ENCODE measurements around the gene MARCHF10.

MARCHF10 gene

GRCh38 chr17:62804025-62804424 is 4.1 kb downstream of the MARCHF10 start:
- 93 to 95% methylated on average over 12 of the region's 12 CpGs for WGBS, 2 experiments
- H3K9me3 ChIP-seq (ENCODE audit: control insufficient read depth, low read length), result no peaks in the 10 kb centered on the region
- H3K4me1 ChIP-seq (ENCODE audit: control insufficient read depth, insufficient read depth, low read length), result peaks cover 11% of the 10 kb centered on the region
- no peaks in the 10 kb centered on the region for H3K36me3 ChIP-seq (ENCODE audit: control insufficient read depth, insufficient read depth, low read length)
- no peaks in the 10 kb centered on the region for H3K27me3 ChIP-seq (ENCODE audit: control insufficient read depth, insufficient read depth, low read length, poor library complexity, severe bottlenecking)
- no peak overlapping the region for H3K27ac ChIP-seq (ENCODE audit: insufficient read depth, low read depth, low read length, poor library complexity, severe bottlenecking)
- no peak overlapping the region for H3K4me3 ChIP-seq (ENCODE audit: insufficient read depth, low read depth, low read length)

DNA sequence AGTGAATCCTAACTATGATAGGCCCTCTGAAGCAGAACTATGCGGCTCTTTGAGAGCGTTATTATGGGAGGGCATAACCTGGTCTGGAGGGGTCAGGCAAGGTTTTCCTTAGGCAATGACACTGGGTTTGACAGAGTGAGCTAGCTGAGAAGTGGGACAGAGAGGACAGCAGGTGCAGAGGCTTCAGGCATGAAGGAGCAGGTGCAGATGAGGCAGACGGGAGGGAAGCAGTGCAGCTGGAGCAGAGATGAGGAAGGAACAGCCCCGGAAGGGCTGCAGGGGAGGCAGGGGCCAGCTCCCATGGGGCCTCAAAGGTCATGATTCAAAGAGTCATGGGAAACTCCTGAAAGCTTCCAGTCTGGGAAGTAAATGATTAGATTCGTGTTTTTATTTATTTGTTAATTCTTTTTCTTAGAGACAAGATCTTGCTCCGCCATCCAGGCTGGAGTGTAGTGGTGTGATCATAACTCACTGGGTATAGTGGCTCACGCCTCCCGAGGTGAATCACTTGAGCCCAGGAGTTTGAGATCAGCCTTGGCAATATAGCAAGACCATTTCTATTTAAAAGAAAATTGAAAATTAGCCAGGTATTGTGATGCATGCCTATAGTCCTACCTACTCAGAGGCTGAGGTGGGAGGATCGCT is 5.4 kb downstream of the MARCHF10 start:
- Histone ChIP-seq H3K4me3 (ENCODE audit: insufficient read depth, low read depth, low read length) (no peak overlapping the region), H3K27ac (ENCODE audit: insufficient read depth, low read depth, low read length, poor library complexity, severe bottlenecking) (no peak overlapping the region), H3K9me3 (ENCODE audit: control insufficient read depth, low read length) (no peaks in the 10 kb centered on the region), H3K36me3 (ENCODE audit: control insufficient read depth, insufficient read depth, low read length) (no peaks in the 10 kb centered on the region), H3K27me3 (ENCODE audit: control insufficient read depth, insufficient read depth, low read length, poor library complexity, severe bottlenecking) (no peaks in the 10 kb centered on the region), H3K4me1 (ENCODE audit: control insufficient read depth, insufficient read depth, low read length) (peaks cover 11% of the 10 kb centered on the region)
- WGBS, 2 experiments, result 90% methylated on average over 9 of the region's 9 CpGs

GRCh38 chr17:62801553-62802114 is 6.5 kb downstream of the MARCHF10 start:
- Histone ChIP-seq H3K4me3 (ENCODE audit: insufficient read depth, low read depth, low read length) (no peak overlapping the region), H3K27ac (ENCODE audit: insufficient read depth, low read depth, low read length, poor library complexity, severe bottlenecking) (no peak overlapping the region), H3K9me3 (ENCODE audit: control insufficient read depth, low read length) (no peaks in the 10 kb centered on the region), H3K4me1 (ENCODE audit: control insufficient read depth, insufficient read depth, low read length) (peaks cover 6% of the 10 kb centered on the region), H3K27me3 (ENCODE audit: control insufficient read depth, insufficient read depth, low read length, poor library complexity, severe bottlenecking) (no peaks in the 10 kb centered on the region), H3K36me3 (ENCODE audit: control insufficient read depth, insufficient read depth, low read length) (no peaks in the 10 kb centered on the region)
- 95 to 97% methylated on average over 7 of the region's 7 CpGs for WGBS, 2 experiments

DNA sequence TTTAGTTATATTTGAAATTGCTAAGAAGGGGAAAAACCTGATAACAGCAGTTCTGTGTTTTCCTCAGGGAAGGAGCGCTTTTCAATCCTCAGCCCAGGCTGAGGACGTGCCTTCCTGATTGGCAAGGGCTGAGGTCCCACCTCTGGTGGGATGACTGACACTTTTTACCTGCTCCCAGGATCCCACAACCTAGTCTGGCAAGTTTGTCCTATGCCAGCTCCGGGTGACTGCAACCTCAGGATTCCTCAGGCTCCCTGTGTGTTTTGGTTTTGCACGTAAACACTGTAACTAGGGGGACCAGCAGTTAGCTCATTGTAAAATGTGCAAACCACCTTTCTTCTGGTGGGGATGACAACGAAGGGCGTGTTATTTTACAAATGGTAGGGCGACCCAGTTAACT is 7.5 kb downstream of the MARCHF10 start:
- H3K27ac ChIP-seq (ENCODE audit: insufficient read depth, low read depth, low read length, poor library complexity, severe bottlenecking), result no peak overlapping the region

DNA sequence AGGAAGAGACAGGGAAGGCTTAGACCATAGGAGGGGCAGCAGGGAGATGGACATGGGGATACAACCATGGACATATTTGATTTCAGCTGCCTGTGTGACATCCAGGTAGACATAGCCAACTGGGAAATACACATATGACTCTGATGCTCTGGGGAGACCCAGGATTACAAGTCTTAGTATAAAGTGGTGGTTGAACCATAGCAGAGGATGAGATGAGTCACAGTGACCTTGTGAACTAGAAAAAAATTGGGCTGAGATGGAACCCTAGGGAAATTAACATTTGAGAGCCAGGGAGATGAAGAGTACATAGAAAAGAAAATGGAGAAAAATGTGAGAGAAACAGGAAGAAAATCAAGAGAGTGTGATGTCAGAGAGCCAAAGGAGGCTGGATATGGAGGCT is 10.2 kb downstream of the MARCHF10 start:
- Histone ChIP-seq H3K27ac (ENCODE audit: insufficient read depth, low read depth, low read length, poor library complexity, severe bottlenecking) (no peak overlapping the region), H3K27me3 (ENCODE audit: control insufficient read depth, insufficient read depth, low read length, poor library complexity, severe bottlenecking) (no peaks in the 10 kb centered on the region), H3K4me1 (ENCODE audit: control insufficient read depth, insufficient read depth, low read length) (no peaks in the 10 kb centered on the region), H3K4me3 (ENCODE audit: insufficient read depth, low read depth, low read length) (no peak overlapping the region), H3K9me3 (ENCODE audit: control insufficient read depth, low read length) (no peaks in the 10 kb centered on the region), H3K36me3 (ENCODE audit: control insufficient read depth, insufficient read depth, low read length) (no peaks in the 10 kb centered on the region)

More for the DNA sequence above, 7.5 kb downstream of the MARCHF10 start:
- no peak overlapping the region for H3K4me3 ChIP-seq (ENCODE audit: insufficient read depth, low read depth, low read length)
- no peaks in the 10 kb centered on the region for H3K9me3 ChIP-seq (ENCODE audit: control insufficient read depth, low read length)
- no peaks in the 10 kb centered on the region for H3K36me3 ChIP-seq (ENCODE audit: control insufficient read depth, insufficient read depth, low read length)
- WGBS, 2 experiments, result 73 to 75% methylated on average over 7 of the region's 7 CpGs
- no peaks in the 10 kb centered on the region for H3K4me1 ChIP-seq (ENCODE audit: control insufficient read depth, insufficient read depth, low read length)
- H3K27me3 ChIP-seq (ENCODE audit: control insufficient read depth, insufficient read depth, low read length, poor library complexity, severe bottlenecking), result no peaks in the 10 kb centered on the region

DNA sequence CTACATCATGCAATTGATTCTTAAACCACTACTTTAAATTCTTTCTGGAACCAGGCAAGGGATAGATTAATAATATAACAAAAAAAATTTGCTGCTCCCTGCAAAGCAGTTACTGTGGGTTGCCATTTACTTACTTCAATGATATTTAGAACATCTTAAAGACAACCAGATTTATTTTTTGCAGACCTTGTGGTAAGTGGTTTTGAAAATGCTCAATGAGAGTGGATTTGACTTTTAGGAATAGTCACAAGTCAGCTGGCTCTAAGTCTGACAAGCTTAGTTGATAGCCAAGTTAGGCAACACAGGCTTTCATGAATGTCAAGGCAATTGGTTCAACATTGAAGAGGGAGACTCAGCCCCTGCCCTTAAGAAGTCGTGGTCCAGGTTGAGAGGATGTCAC is 11.8 kb downstream of the MARCHF10 start:
- H3K36me3 ChIP-seq (ENCODE audit: control insufficient read depth, insufficient read depth, low read length), result no peaks in the 10 kb centered on the region
- H3K27me3 ChIP-seq (ENCODE audit: control insufficient read depth, insufficient read depth, low read length, poor library complexity, severe bottlenecking), result no peaks in the 10 kb centered on the region
- no peaks in the 10 kb centered on the region for H3K9me3 ChIP-seq (ENCODE audit: control insufficient read depth, low read length)
- peaks cover 4% of the 10 kb centered on the region for H3K4me1 ChIP-seq (ENCODE audit: control insufficient read depth, insufficient read depth, low read length)
- no peak overlapping the region for H3K4me3 ChIP-seq (ENCODE audit: insufficient read depth, low read depth, low read length)
- no peak overlapping the region for H3K27ac ChIP-seq (ENCODE audit: insufficient read depth, low read depth, low read length, poor library complexity, severe bottlenecking)
- 90 to 100% methylated on average over 1 of the region's 1 CpG for WGBS, 2 experiments

DNA sequence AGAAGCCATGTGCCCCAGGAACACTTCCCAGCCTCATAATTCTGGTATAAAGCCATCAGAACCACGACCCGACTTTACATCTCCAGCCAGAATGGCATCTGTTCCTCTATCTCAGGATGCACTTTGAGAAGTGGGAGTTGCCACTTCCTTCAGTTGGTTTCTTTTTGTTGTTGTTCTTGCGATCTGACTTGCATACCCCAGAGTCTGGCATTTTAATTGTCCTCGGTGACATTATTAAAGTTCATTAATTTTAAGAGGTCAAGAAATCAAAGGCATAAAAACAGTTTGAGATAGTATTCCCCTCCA is 13.5 kb downstream of the MARCHF10 start:
- no peaks in the 10 kb centered on the region for H3K36me3 ChIP-seq (ENCODE audit: control insufficient read depth, insufficient read depth, low read length)
- H3K4me3 ChIP-seq (ENCODE audit: insufficient read depth, low read depth, low read length), result no peak overlapping the region
- 94 to 96% methylated on average over 4 of the region's 4 CpGs for WGBS, 2 experiments
- H3K27ac ChIP-seq (ENCODE audit: insufficient read depth, low read depth, low read length, poor library complexity, severe bottlenecking), result no peak overlapping the region
- no peaks in the 10 kb centered on the region for H3K27me3 ChIP-seq (ENCODE audit: control insufficient read depth, insufficient read depth, low read length, poor library complexity, severe bottlenecking)
- H3K9me3 ChIP-seq (ENCODE audit: control insufficient read depth, low read length), result no peaks in the 10 kb centered on the region
- H3K4me1 ChIP-seq (ENCODE audit: control insufficient read depth, insufficient read depth, low read length), result peaks cover 6% of the 10 kb centered on the region

DNA sequence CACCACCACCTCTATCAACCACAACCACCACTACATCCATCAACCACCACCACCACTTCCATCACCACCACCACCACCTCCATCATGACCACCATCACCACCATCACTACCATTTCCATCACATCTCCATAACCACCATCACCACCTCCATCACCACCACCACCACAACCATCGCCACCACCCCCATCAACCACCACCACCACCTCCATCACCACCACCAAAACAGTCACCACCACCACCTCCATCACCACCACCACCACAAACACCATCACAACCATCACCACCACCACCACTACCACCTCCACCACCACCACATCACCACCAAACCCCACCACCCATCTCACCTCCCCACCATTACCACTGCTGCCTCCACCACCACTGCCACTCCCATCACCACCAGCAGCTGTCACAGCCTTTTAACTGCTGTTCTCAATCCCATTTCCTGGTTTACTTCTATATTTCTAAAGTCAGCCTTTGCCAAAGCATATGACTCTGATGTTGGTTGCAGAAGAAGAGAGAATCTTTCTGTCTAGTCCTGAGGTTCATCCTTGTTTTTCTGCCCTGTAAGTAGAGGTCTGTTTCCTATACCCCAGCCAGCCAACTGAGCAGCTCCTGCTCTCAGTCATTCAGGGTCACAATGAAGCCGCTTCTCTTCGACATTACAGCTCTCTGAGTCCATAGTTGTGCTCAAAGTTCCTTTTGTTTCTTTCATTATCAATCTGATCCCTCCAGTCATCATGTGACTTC is 14.0 kb downstream of the MARCHF10 start:
- no peaks in the 10 kb centered on the region for H3K27me3 ChIP-seq (ENCODE audit: control insufficient read depth, insufficient read depth, low read length, poor library complexity, severe bottlenecking)
- peaks cover 6% of the 10 kb centered on the region for H3K4me1 ChIP-seq (ENCODE audit: control insufficient read depth, insufficient read depth, low read length)
- 86 to 92% methylated on average over 3 of the region's 3 CpGs for WGBS, 2 experiments
- H3K4me3 ChIP-seq (ENCODE audit: insufficient read depth, low read depth, low read length), result no peak overlapping the region
- H3K36me3 ChIP-seq (ENCODE audit: control insufficient read depth, insufficient read depth, low read length), result no peaks in the 10 kb centered on the region
- no peaks in the 10 kb centered on the region for H3K9me3 ChIP-seq (ENCODE audit: control insufficient read depth, low read length)
- no peak overlapping the region for H3K27ac ChIP-seq (ENCODE audit: insufficient read depth, low read depth, low read length, poor library complexity, severe bottlenecking)

- WGBS, 2 experiments, result 76 to 85% methylated on average over 1 of the region's 1 CpG
- Histone ChIP-seq H3K27ac (ENCODE audit: insufficient read depth, low read depth, low read length, poor library complexity, severe bottlenecking) (no peak overlapping the region), H3K4me3 (ENCODE audit: insufficient read depth, low read depth, low read length) (no peak overlapping the region), H3K27me3 (ENCODE audit: control insufficient read depth, insufficient read depth, low read length, poor library complexity, severe bottlenecking) (no peaks in the 10 kb centered on the region), H3K36me3 (ENCODE audit: control insufficient read depth, insufficient read depth, low read length) (no peaks in the 10 kb centered on the region), H3K9me3 (ENCODE audit: control insufficient read depth, low read length) (no peaks in the 10 kb centered on the region), H3K4me1 (ENCODE audit: control insufficient read depth, insufficient read depth, low read length) (peaks cover 6% of the 10 kb centered on the region)
Measured at GRCh38 chr17:62792447-62792800, 15.7 kb downstream of the MARCHF10 start.

DNA sequence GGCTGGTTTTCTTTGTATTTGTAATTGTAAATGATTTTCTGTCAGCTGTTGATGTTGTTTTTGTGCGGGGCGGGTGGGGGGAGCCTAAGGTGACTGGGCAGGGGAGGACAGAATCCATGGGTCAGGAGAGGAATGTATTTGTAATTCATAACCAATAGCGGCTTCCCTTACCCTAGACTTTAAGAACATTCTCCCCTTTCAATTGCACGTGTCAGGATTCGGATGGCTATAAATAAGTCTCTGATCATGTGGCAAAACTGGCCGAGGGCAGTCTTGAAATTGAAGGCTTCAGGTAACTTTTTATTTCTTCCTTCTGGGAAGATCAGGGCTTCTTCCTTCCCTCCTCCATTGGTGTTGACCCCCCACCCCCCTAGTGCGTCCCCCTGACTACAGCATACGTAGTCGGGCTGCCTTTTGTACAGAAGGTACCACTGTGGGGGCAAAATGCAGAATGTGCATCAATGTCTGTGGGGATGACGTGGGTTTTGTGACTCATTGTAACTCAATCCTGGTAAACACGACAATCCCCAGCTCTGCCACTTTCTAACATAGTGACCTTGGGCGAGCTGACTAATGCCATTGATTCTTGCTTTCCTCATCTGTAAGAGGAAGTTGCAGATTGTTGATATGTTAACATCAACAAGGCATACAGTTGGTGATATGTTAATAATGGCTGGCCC is 16.2 kb downstream of the MARCHF10 start:
- no peaks in the 10 kb centered on the region for H3K27me3 ChIP-seq (ENCODE audit: control insufficient read depth, insufficient read depth, low read length, poor library complexity, severe bottlenecking)

More for the DNA sequence above, 16.2 kb downstream of the MARCHF10 start:
- WGBS, 2 experiments, result 93% methylated on average over 12 of the region's 12 CpGs
- no peak overlapping the region for H3K27ac ChIP-seq (ENCODE audit: insufficient read depth, low read depth, low read length, poor library complexity, severe bottlenecking)
- no peak overlapping the region for H3K4me3 ChIP-seq (ENCODE audit: insufficient read depth, low read depth, low read length)
- no peaks in the 10 kb centered on the region for H3K36me3 ChIP-seq (ENCODE audit: control insufficient read depth, insufficient read depth, low read length)
- peaks cover 6% of the 10 kb centered on the region for H3K4me1 ChIP-seq (ENCODE audit: control insufficient read depth, insufficient read depth, low read length)
- no peaks in the 10 kb centered on the region for H3K9me3 ChIP-seq (ENCODE audit: control insufficient read depth, low read length)

All from ectodermal cell (in vitro differentiated cells).